ENCODE data around the gene LRMDA. TPM values are rescaled to one million over a fixed set of nuclear protein-coding genes. Genes with fewer than 3 reads are reported as not detected.

The LRMDA gene
- total RNA-seq, 2 experiments from 2014 or later = not detected

GRCh38 chr10:76301950-76302349, 870.5 kb downstream of the LRMDA start:
- Mint-ChIP-seq H3K9me3 (no peaks in the 10 kb centered on the region), H3K27ac (no peak overlapping the region), H3K36me3 (ENCODE audit: low read depth) (no peaks in the 10 kb centered on the region), H3K27me3 (peaks cover 13% of the 10 kb centered on the region), H3K4me1 (ENCODE audit: low read depth) (peaks cover 6% of the 10 kb centered on the region), H3K4me3 (no peak overlapping the region)
- no peak for TF ChIP-seq CTCF (IDR thresholded peaks at IDR 0.05)
- ChIA-PET POLR2A (no interaction called here), CTCF (no interaction called here)
- Histone ChIP-seq H3K36me3 (ENCODE audit: insufficient read depth, low read length) (no peaks in the 10 kb centered on the region), H3K27ac (ENCODE audit: low read depth in 1 of 2, low read length in 2 of 2) (no peak overlapping the region), H3K4me1 (ENCODE audit: insufficient read depth, low read length) (no peaks in the 10 kb centered on the region), H3K27me3 (ENCODE audit: control insufficient read depth in 1 of 2, insufficient read depth in 2 of 2, low read length in 2 of 2) (no peaks in the 10 kb centered on the region), H3K9me3 (ENCODE audit: control insufficient read depth in 1 of 2, insufficient read depth in 1 of 2, low read length in 2 of 2) (no peaks in the 10 kb centered on the region), H3K4me3 (ENCODE audit: low read length) (no peak overlapping the region)
- DNase-seq (no peak), ATAC-seq (ENCODE audit: poor library complexity) (no peak)
- intact Hi-C loops (cut with DNase I, micrococcal nuclease) = loop anchor here in 1 of 2 experiments (5.0 kb wide), 1 partner anchor 265 kb away; no protein-coding TSS in a partner anchor

GRCh38 chr10:76302481-76302880, 871.1 kb downstream of the LRMDA start:
- no peak for TF ChIP-seq CTCF (IDR thresholded peaks at IDR 0.05)
- no peaks in the 10 kb centered on the region for H3K9me3 Mint-ChIP-seq
- no peaks in the 10 kb centered on the region for H3K36me3 Mint-ChIP-seq (ENCODE audit: low read depth)
- Histone ChIP-seq H3K27me3 (ENCODE audit: control insufficient read depth in 1 of 2, insufficient read depth in 2 of 2, low read length in 2 of 2) (no peaks in the 10 kb centered on the region), H3K36me3 (ENCODE audit: insufficient read depth, low read length) (no peaks in the 10 kb centered on the region), H3K4me3 (ENCODE audit: low read length) (no peak overlapping the region), H3K9me3 (ENCODE audit: control insufficient read depth in 1 of 2, insufficient read depth in 1 of 2, low read length in 2 of 2) (no peaks in the 10 kb centered on the region), H3K27ac (ENCODE audit: low read depth in 1 of 2, low read length in 2 of 2) (no peak overlapping the region), H3K4me1 (ENCODE audit: insufficient read depth, low read length) (no peaks in the 10 kb centered on the region)
- intact Hi-C loops (cut with DNase I, micrococcal nuclease) = loop anchor here in 1 of 2 experiments (5.0 kb wide), 1 partner anchor 265 kb away; no protein-coding TSS in a partner anchor
- no peak for DNase-seq
- no peak for ATAC-seq (ENCODE audit: poor library complexity)
- H3K27ac Mint-ChIP-seq = no peak overlapping the region
- H3K4me1 Mint-ChIP-seq (ENCODE audit: low read depth) = peaks cover 6% of the 10 kb centered on the region
- no peak overlapping the region for H3K4me3 Mint-ChIP-seq
- H3K27me3 Mint-ChIP-seq = peaks cover 13% of the 10 kb centered on the region
- ChIA-PET POLR2A (interaction anchor here (0.7 kb wide), 1 partner anchor 1067 kb away, joined by 4 read pairs; no protein-coding TSS in a partner anchor), CTCF (no interaction called here)

- no peaks in the 10 kb centered on the region for H3K9me3 Mint-ChIP-seq
- Histone ChIP-seq H3K4me3 (ENCODE audit: low read length) (no peak overlapping the region), H3K27ac (ENCODE audit: low read depth in 1 of 2, low read length in 2 of 2) (no peak overlapping the region), H3K36me3 (ENCODE audit: insufficient read depth, low read length) (no peaks in the 10 kb centered on the region), H3K27me3 (ENCODE audit: control insufficient read depth in 1 of 2, insufficient read depth in 2 of 2, low read length in 2 of 2) (no peaks in the 10 kb centered on the region), H3K9me3 (ENCODE audit: control insufficient read depth in 1 of 2, insufficient read depth in 1 of 2, low read length in 2 of 2) (no peaks in the 10 kb centered on the region), H3K4me1 (ENCODE audit: insufficient read depth, low read length) (no peaks in the 10 kb centered on the region)
- DNase-seq (no peak), ATAC-seq (ENCODE audit: poor library complexity) (no peak)
- intact Hi-C loops (cut with DNase I, micrococcal nuclease) = loop anchor here in 1 of 2 experiments (5.0 kb wide), 1 partner anchor 266 kb away; no protein-coding TSS in a partner anchor
- H3K27me3 Mint-ChIP-seq = peaks cover 13% of the 10 kb centered on the region
- ChIA-PET POLR2A (interaction anchor here (0.7 to 1.0 kb wide), 2 partner anchors 164 to 1068 kb away, joined by 4 to 8 read pairs; no protein-coding TSS in a partner anchor), CTCF (interaction anchor here (0.7 to 1.3 kb wide), 2 partner anchors 8 to 110 kb away, joined by 3 to 4 read pairs; no protein-coding TSS in a partner anchor)
- no peaks in the 10 kb centered on the region for H3K36me3 Mint-ChIP-seq (ENCODE audit: low read depth)
- H3K27ac Mint-ChIP-seq = no peak overlapping the region
- peaks cover 6% of the 10 kb centered on the region for H3K4me1 Mint-ChIP-seq (ENCODE audit: low read depth)
- no peak for TF ChIP-seq CTCF (IDR thresholded peaks at IDR 0.05)
- no peak overlapping the region for H3K4me3 Mint-ChIP-seq
Observed at GRCh38 chr10:76302961-76303630, 871.7 kb downstream of the LRMDA start.
